ENCODE data around the gene PSMB5. TPM values are rescaled to one million over a fixed set of nuclear protein-coding genes. Genes with fewer than 3 reads are reported as not detected.
A peak's percentile ranks its signal among the peaks of the same experiment; 100 is the strongest.

The PSMB5 gene
- total and polyA plus RNA-seq, 2 of the 13 experiments (the other 11 are each of a cell fraction or from before 2014, with no cell fraction given) = 705 to 871 TPM

DNA sequence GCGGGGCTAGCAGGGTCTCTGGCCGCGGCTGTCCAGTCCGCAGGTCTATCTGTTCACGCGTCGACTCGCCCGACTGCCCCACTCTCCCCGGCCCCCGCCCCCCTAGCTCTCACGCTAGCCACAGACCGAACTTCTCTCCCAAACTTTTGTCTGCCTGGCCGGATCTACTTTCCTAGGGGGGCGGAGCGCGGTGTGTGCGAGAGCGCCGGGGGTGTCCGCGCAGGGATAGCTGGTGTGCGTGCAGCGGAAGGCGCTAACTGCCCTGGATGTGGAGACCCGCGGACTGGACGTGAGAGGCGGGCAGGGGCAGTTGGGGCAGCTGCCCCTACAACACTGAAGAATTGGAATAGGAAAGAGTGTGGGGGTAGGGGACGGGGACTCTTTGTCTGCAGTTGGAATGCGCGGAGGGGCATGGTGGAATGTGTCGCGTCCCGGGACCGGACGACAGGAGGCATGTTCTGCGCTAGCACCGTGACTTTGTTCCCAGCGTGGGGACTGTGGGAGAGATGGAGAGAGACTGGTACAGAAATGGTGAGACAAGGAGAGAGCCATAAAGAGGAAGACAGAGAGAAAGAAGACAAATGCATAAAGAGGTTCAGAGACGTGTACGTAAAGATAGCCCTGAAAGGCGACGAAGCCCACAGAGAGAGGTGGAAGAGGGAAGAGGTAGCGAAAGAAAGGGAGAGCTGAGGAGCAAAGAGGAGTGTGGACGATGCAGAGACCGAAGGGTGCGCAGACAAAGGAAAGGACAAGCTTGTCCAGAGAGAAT is 52.0 kb downstream of the PSMB5 start, which contains the start of gene AJUBA (continued):
- TF ChIP-seq, protein P1, sequence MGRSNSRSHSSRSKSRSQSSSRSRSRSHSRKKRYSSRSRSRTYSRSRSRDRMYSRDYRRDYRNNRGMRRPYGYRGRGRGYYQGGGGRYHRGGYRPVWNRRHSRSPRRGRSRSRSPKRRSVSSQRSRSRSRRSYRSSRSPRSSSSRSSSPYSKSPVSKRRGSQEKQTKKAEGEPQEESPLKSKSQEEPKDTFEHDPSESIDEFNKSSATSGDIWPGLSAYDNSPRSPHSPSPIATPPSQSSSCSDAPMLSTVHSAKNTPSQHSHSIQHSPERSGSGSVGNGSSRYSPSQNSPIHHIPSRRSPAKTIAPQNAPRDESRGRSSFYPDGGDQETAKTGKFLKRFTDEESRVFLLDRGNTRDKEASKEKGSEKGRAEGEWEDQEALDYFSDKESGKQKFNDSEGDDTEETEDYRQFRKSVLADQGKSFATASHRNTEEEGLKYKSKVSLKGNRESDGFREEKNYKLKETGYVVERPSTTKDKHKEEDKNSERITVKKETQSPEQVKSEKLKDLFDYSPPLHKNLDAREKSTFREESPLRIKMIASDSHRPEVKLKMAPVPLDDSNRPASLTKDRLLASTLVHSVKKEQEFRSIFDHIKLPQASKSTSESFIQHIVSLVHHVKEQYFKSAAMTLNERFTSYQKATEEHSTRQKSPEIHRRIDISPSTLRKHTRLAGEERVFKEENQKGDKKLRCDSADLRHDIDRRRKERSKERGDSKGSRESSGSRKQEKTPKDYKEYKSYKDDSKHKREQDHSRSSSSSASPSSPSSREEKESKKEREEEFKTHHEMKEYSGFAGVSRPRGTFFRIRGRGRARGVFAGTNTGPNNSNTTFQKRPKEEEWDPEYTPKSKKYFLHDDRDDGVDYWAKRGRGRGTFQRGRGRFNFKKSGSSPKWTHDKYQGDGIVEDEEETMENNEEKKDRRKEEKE (IDR thresholded peaks at IDR 0.05) = no peak
- TF ChIP-seq ATAD3A (CRISPR knock-in tag; IDR thresholded peaks at IDR 0.05) (peak; percentile 37; the same call in 1 of the 2 replicates), ZNF317 (CRISPR knock-in tag; IDR thresholded peaks at IDR 0.05) (no peak), TBP (CRISPR knock-in tag; IDR thresholded peaks at IDR 0.05) (no peak), ZBTB10 (CRISPR knock-in tag; IDR thresholded peaks at IDR 0.05; ENCODE audit: borderline replicate concordance) (no peak), NCOA1 (CRISPR knock-in tag; IDR thresholded peaks at IDR 0.05) (no peak), ZBTB26 (CRISPR knock-in tag; IDR thresholded peaks at IDR 0.05; ENCODE audit: borderline replicate concordance) (peak; percentile 73; the same call in 1 of the 2 replicates), NAIF1 (CRISPR knock-in tag; IDR thresholded peaks at IDR 0.05; ENCODE audit: borderline replicate concordance) (no peak), MXI1 (IDR thresholded peaks at IDR 0.05; ENCODE audit: borderline replicate concordance, low read depth, low read length) (peak; percentile 86), SMAD1 (CRISPR knock-in tag; IDR thresholded peaks at IDR 0.05; ENCODE audit: borderline replicate concordance, low read depth) (peak; percentile 99), ZNF331 (CRISPR knock-in tag; IDR thresholded peaks at IDR 0.05) (peak; percentile 90), RORA (CRISPR knock-in tag; IDR thresholded peaks at IDR 0.05) (no peak), ZNF382 (CRISPR knock-in tag; IDR thresholded peaks at IDR 0.05; ENCODE audit: borderline replicate concordance) (no peak), ZNF180 (CRISPR knock-in tag; IDR thresholded peaks at IDR 0.05; ENCODE audit: borderline replicate concordance, low read depth) (no peak), FIP1L1 (IDR thresholded peaks at IDR 0.05; ENCODE audit: borderline replicate concordance, insufficient read depth, low read depth, low read length) (peak; percentile 96; the same call in 1 of the 2 replicates)
- TF ChIP-seq, protein P2, sequence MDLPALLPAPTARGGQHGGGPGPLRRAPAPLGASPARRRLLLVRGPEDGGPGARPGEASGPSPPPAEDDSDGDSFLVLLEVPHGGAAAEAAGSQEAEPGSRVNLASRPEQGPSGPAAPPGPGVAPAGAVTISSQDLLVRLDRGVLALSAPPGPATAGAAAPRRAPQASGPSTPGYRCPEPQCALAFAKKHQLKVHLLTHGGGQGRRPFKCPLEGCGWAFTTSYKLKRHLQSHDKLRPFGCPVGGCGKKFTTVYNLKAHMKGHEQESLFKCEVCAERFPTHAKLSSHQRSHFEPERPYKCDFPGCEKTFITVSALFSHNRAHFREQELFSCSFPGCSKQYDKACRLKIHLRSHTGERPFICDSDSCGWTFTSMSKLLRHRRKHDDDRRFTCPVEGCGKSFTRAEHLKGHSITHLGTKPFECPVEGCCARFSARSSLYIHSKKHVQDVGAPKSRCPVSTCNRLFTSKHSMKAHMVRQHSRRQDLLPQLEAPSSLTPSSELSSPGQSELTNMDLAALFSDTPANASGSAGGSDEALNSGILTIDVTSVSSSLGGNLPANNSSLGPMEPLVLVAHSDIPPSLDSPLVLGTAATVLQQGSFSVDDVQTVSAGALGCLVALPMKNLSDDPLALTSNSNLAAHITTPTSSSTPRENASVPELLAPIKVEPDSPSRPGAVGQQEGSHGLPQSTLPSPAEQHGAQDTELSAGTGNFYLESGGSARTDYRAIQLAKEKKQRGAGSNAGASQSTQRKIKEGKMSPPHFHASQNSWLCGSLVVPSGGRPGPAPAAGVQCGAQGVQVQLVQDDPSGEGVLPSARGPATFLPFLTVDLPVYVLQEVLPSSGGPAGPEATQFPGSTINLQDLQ (CRISPR knock-in tag; IDR thresholded peaks at IDR 0.05) = no peak
